GM18505 (cell line): ENCODE results near the gene ARID4B.

Experiments
- ATAC-seq: cut with Tn5 transposase; IDR thresholded peaks from one replicate; pipeline ENCODE4 v1.9.1; 2021; ENCODE audit not compliant: unreplicated experiment
- POLR2A ChIP-seq: IDR thresholded peaks from 4 replicates; pipeline ENCODE4 v1.6.1; 2011; ENCODE audit warnings: borderline replicate concordance; ENCODE audit not compliant: insufficient read depth, insufficient read length; ENCODE audit errors: extremely low read depth

Gene ARID4B

GRCh38 chr1:235157150-235157549 is 170.8 kb downstream of the ARID4B start:
- TF ChIP-seq POLR2A = no peak
- ATAC-seq = no peak

GRCh38 chr1:235156740-235157139 is 171.2 kb downstream of the ARID4B start:
- TF ChIP-seq POLR2A = no peak
- no peak for ATAC-seq

- TF ChIP-seq POLR2A = no peak
- ATAC-seq = no peak
Observed at GRCh38 chr1:235156265-235156664, 171.7 kb downstream of the ARID4B start.

- no peak for TF ChIP-seq POLR2A
- no peak for ATAC-seq
Observed at GRCh38 chr1:235152235-235152634, 175.7 kb downstream of the ARID4B start.

- ATAC-seq = no peak
- TF ChIP-seq POLR2A = no peak
Observed at GRCh38 chr1:235151033-235151432, 176.9 kb downstream of the ARID4B start.

- no peak for ATAC-seq
- no peak for TF ChIP-seq POLR2A
Observed at GRCh38 chr1:235149824-235150223, 178.2 kb downstream of the ARID4B start.

GRCh38 chr1:235147269-235147668 is 180.7 kb downstream of the ARID4B start:
- ATAC-seq = no peak
- TF ChIP-seq POLR2A = no peak

GRCh38 chr1:235145639-235146038 is 182.3 kb downstream of the ARID4B start:
- no peak for TF ChIP-seq POLR2A
- ATAC-seq = no peak

GRCh38 chr1:235142991-235143390 is 185.0 kb downstream of the ARID4B start:
- no peak for ATAC-seq
- TF ChIP-seq POLR2A = no peak

- ATAC-seq = no peak
- no peak for TF ChIP-seq POLR2A
Observed at GRCh38 chr1:235139315-235139714, 188.7 kb downstream of the ARID4B start.

GRCh38 chr1:235138821-235139220 is 189.2 kb downstream of the ARID4B start:
- no peak for ATAC-seq
- no peak for TF ChIP-seq POLR2A

- no peak for TF ChIP-seq POLR2A
- ATAC-seq = no peak
Observed at GRCh38 chr1:235136111-235136510, 191.9 kb downstream of the ARID4B start.

- no peak for TF ChIP-seq POLR2A
- no peak for ATAC-seq
Observed at GRCh38 chr1:235134171-235134570, 193.8 kb downstream of the ARID4B start.

GRCh38 chr1:235133086-235133485 is 194.9 kb downstream of the ARID4B start:
- no peak for TF ChIP-seq POLR2A
- no peak for ATAC-seq

- ATAC-seq = no peak
- no peak for TF ChIP-seq POLR2A
Observed at GRCh38 chr1:235131961-235132360, 196.0 kb downstream of the ARID4B start.
